GM23338 (cell line): ENCODE measurements around the gene ISCU. TPM values are rescaled to one million over a fixed set of nuclear protein-coding genes. Genes with fewer than 3 reads are reported as not detected.

ENCODE experiments used
- ATAC-seq: fragments of 200-7000 bp; cut with Tn5 transposase; 3 replicates; pipeline ENCODE4 v1.9.1; 2020
- DNase-seq: peaks from one replicate; pipeline ENCODE4 v3.0.0-alpha.2; 2015; ENCODE audit warnings: low spot score
- H2AFZ ChIP-seq: fragments of 200-600 bp; sonication (generic); 2 replicates; pipeline ENCODE4 v1.8.0; 2016; ENCODE audit warnings: antibody characterized with exemption, mild to moderate bottlenecking, moderate library complexity
- H3F3A ChIP-seq: fragments of 200-600 bp; sonication (generic); replicated peaks from 2 replicates; pipeline ENCODE4 v1.8.0; 2017; ENCODE audit warnings: antibody characterized with exemption, mixed run types, low read depth
- H3K27ac ChIP-seq: fragments of 200-600 bp; sonication (generic); 2 replicates; pipeline ENCODE4 v1.6.1; 2016; ENCODE audit warnings: low read depth
- H3K27me3 ChIP-seq: fragments of 200-600 bp; sonication (generic); 2 replicates; pipeline ENCODE4 v1.8.0; 2016; ENCODE audit warnings: mild to moderate bottlenecking, mixed run types, moderate library complexity; ENCODE audit not compliant: insufficient read depth
- H3K36me3 ChIP-seq: fragments of 200-600 bp; sonication (generic); 2 replicates; pipeline ENCODE4 v1.8.0; 2016; ENCODE audit warnings: mild to moderate bottlenecking; ENCODE audit not compliant: insufficient read depth
- H3K4me1 ChIP-seq: fragments of 200-600 bp; sonication (generic); 2 replicates; pipeline ENCODE4 v1.8.0; 2016; ENCODE audit warnings: mild to moderate bottlenecking, moderate library complexity; ENCODE audit not compliant: insufficient read depth
- H3K4me2 ChIP-seq: fragments of 200-600 bp; sonication (generic); 2 replicates; pipeline ENCODE4 v1.7.1; 2017; ENCODE audit warnings: mixed run types
- H3K4me3 ChIP-seq: fragments of 200-600 bp; sonication (generic); 2 replicates; pipeline ENCODE4 v1.6.1; 2016; ENCODE audit warnings: mixed run types
- H3K79me2 ChIP-seq: fragments of 200-600 bp; sonication (generic); replicated peaks from 2 replicates; pipeline ENCODE4 v1.8.0; 2017; ENCODE audit warnings: mild to moderate bottlenecking; ENCODE audit not compliant: insufficient read depth
- H3K9me2 ChIP-seq: fragments of 200-600 bp; sonication (generic); 2 replicates; pipeline ENCODE4 v1.8.0; 2017; ENCODE audit not compliant: insufficient read depth
- H4K20me1 ChIP-seq: fragments of 200-600 bp; sonication (generic); replicated peaks from 2 replicates; pipeline ENCODE4 v1.8.0; 2017; ENCODE audit warnings: mild to moderate bottlenecking; ENCODE audit not compliant: insufficient read depth
- H3K27ac Mint-ChIP-seq: 2 replicates; pipeline ENCODE4 v1.8.0; 2020; ENCODE audit warnings: inconsistent platforms, mild to moderate bottlenecking, moderate library complexity, mixed read lengths
- H3K27me3 Mint-ChIP-seq: 3 replicates; pipeline ENCODE4 v1.8.0; 2022; ENCODE audit warnings: low read depth, mild to moderate bottlenecking, moderate library complexity, mixed read lengths, inconsistent platforms; ENCODE audit not compliant: insufficient read depth, poor library complexity
- H3K36me3 Mint-ChIP-seq: 3 replicates; pipeline ENCODE4 v1.8.0; 2021; ENCODE audit warnings: low read depth, mild to moderate bottlenecking, inconsistent platforms, moderate library complexity, mixed read lengths
- H3K4me1 Mint-ChIP-seq: 3 replicates; pipeline ENCODE4 v1.8.0; 2020; ENCODE audit warnings: mild to moderate bottlenecking, inconsistent platforms, mixed read lengths
- H3K4me3 Mint-ChIP-seq: 3 replicates; pipeline ENCODE4 v1.8.0; 2021; ENCODE audit warnings: moderate library complexity, mild to moderate bottlenecking, inconsistent platforms, mixed read lengths
- H3K9me3 Mint-ChIP-seq: 3 replicates; pipeline ENCODE4 v1.8.0; 2020; ENCODE audit warnings: moderate library complexity, mild to moderate bottlenecking, inconsistent platforms, mixed read lengths
- CREB1 ChIP-seq: fragments of 250-450 bp; sonication (Bioruptor Pico); IDR thresholded peaks from 2 replicates; pipeline ENCODE4 v1.5.0; 2020; ENCODE audit warnings: low read depth, mild to moderate bottlenecking, moderate library complexity
- EZH2 ChIP-seq: fragments of 200-600 bp; sonication (generic); IDR thresholded peaks from one replicate; pipeline ENCODE4 v1.8.0; 2017; ENCODE audit warnings: antibody characterized with exemption, mild to moderate bottlenecking, low read depth; ENCODE audit not compliant: unreplicated experiment
- EZH2phosphoT487 ChIP-seq: fragments of 200-600 bp; sonication (generic); IDR thresholded peaks from one replicate; pipeline ENCODE4 v1.8.1; 2018; ENCODE audit warnings: antibody characterized with exemption; ENCODE audit not compliant: unreplicated experiment
- JUNB ChIP-seq: IDR thresholded peaks from one replicate; pipeline ENCODE4 v1.6.1; 2016; ENCODE audit warnings: antibody characterized with exemption; ENCODE audit not compliant: unreplicated experiment
- NANOG ChIP-seq: IDR thresholded peaks from 2 replicates; pipeline ENCODE4 v1.6.1; 2016; ENCODE audit warnings: antibody characterized with exemption, borderline replicate concordance
- POLR2AphosphoS5 ChIP-seq: IDR thresholded peaks from 2 replicates; pipeline ENCODE4 v1.6.1; 2016; ENCODE audit warnings: antibody characterized with exemption, low read depth
- STAT1 ChIP-seq: IDR thresholded peaks from one replicate; pipeline ENCODE4 v1.6.1; 2016; ENCODE audit warnings: antibody characterized with exemption; ENCODE audit not compliant: unreplicated experiment
- ZNF114 ChIP-seq: fragments of 250-450 bp; sonication (Bioruptor Pico); IDR thresholded peaks from 2 replicates; pipeline ENCODE4 v1.5.0; 2020; ENCODE audit warnings: mild to moderate bottlenecking, moderate library complexity
- ZNF331 ChIP-seq: fragments of 250-450 bp; sonication (Bioruptor Pico); IDR thresholded peaks from 2 replicates; pipeline ENCODE4 v1.5.0; 2020; ENCODE audit warnings: low read depth, mild to moderate bottlenecking, moderate library complexity
- polyA plus RNA-seq: library from polyadenylated mRNA; unstranded; fragments of >200 nt; fragmentation: Nextera tagmentation; extraction: Ambion mirVana; gene quantifications from 2 replicates; pipeline ENCODE4 v1.2.1, GENCODE V29; 2016
- total RNA-seq: library from RNA; depleted of rRNA; stranded (reverse); fragments of >200 nt; shearing (Covaris generic); gene quantifications from 2 replicates; pipeline ENCODE4 v1.2.3, GENCODE V29; 2014
- TF ChIP-seq, protein P1 (sequence below), 2 experiments: fragments of 200-600 bp in 1 of 2; sonication (generic) in 1 of 2; conservative IDR thresholded peaks; 2 replicates each; pipeline versions ENCODE4 v1.5.1 to v1.6.1; 2016 to 2017; ENCODE audit warnings: antibody characterized with exemption in 2 of 2, low read depth in 2 of 2, mild to moderate bottlenecking in 2 of 2, moderate library complexity in 1 of 2
- TF ChIP-seq, protein P2 (sequence below): IDR thresholded peaks from one replicate; pipeline ENCODE4 v1.6.1; 2018; ENCODE audit warnings: antibody characterized with exemption; ENCODE audit not compliant: unreplicated experiment
- TF ChIP-seq, protein P3 (sequence below): IDR thresholded peaks from 2 replicates; pipeline ENCODE4 v1.6.1; 2016; ENCODE audit warnings: antibody characterized with exemption
- TF ChIP-seq, protein P4 (sequence below): fragments of 250-450 bp; sonication (Bioruptor Pico); IDR thresholded peaks from 2 replicates; pipeline ENCODE4 v1.5.0; 2020; ENCODE audit warnings: mild to moderate bottlenecking, moderate library complexity

The ISCU gene
- total and polyA plus RNA-seq, 2 experiments from 2014 or later = 123 to 129 TPM

DNA sequence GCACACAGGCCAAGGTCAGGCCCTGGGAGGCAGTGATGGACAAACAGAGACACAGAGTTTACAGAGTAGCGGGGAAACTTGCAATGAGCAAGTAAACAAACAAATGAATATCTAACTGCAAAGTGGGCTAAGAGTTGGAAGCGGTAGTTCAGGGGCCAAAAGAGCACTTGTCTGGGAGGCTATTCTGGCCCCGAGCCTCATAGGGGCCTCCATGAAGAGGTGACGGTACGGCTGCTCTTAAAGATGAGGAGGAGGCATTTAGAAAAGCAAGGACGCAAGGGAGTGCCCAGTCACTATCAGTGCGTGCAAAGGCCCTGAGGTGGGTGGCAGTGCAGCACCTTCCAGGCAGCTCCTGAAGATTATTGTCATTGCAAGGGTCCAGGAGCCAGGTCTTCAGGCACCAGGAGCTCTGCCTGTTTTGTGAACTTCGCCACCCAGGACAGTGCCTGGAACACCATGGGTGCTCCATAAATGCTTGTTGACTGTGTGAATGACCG, 39.9 kb downstream of the ISCU start:
- TF ChIP-seq JUNB (no peak), EZH2phosphoT487 (no peak), NANOG (no peak), ZNF114 (CRISPR knock-in tag) (no peak), ZNF331 (CRISPR knock-in tag) (no peak), CREB1 (CRISPR knock-in tag) (no peak), POLR2AphosphoS5 (no peak), EZH2 (no peak), STAT1 (no peak)
- TF ChIP-seq, protein P1, sequence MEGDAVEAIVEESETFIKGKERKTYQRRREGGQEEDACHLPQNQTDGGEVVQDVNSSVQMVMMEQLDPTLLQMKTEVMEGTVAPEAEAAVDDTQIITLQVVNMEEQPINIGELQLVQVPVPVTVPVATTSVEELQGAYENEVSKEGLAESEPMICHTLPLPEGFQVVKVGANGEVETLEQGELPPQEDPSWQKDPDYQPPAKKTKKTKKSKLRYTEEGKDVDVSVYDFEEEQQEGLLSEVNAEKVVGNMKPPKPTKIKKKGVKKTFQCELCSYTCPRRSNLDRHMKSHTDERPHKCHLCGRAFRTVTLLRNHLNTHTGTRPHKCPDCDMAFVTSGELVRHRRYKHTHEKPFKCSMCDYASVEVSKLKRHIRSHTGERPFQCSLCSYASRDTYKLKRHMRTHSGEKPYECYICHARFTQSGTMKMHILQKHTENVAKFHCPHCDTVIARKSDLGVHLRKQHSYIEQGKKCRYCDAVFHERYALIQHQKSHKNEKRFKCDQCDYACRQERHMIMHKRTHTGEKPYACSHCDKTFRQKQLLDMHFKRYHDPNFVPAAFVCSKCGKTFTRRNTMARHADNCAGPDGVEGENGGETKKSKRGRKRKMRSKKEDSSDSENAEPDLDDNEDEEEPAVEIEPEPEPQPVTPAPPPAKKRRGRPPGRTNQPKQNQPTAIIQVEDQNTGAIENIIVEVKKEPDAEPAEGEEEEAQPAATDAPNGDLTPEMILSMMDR (conservative IDR thresholded peaks at IDR 0.05; ENCODE audit: low read depth in 2 of 2) = no peak
- TF ChIP-seq, protein P2, sequence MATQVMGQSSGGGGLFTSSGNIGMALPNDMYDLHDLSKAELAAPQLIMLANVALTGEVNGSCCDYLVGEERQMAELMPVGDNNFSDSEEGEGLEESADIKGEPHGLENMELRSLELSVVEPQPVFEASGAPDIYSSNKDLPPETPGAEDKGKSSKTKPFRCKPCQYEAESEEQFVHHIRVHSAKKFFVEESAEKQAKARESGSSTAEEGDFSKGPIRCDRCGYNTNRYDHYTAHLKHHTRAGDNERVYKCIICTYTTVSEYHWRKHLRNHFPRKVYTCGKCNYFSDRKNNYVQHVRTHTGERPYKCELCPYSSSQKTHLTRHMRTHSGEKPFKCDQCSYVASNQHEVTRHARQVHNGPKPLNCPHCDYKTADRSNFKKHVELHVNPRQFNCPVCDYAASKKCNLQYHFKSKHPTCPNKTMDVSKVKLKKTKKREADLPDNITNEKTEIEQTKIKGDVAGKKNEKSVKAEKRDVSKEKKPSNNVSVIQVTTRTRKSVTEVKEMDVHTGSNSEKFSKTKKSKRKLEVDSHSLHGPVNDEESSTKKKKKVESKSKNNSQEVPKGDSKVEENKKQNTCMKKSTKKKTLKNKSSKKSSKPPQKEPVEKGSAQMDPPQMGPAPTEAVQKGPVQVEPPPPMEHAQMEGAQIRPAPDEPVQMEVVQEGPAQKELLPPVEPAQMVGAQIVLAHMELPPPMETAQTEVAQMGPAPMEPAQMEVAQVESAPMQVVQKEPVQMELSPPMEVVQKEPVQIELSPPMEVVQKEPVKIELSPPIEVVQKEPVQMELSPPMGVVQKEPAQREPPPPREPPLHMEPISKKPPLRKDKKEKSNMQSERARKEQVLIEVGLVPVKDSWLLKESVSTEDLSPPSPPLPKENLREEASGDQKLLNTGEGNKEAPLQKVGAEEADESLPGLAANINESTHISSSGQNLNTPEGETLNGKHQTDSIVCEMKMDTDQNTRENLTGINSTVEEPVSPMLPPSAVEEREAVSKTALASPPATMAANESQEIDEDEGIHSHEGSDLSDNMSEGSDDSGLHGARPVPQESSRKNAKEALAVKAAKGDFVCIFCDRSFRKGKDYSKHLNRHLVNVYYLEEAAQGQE = no peak
- TF ChIP-seq, protein P3, sequence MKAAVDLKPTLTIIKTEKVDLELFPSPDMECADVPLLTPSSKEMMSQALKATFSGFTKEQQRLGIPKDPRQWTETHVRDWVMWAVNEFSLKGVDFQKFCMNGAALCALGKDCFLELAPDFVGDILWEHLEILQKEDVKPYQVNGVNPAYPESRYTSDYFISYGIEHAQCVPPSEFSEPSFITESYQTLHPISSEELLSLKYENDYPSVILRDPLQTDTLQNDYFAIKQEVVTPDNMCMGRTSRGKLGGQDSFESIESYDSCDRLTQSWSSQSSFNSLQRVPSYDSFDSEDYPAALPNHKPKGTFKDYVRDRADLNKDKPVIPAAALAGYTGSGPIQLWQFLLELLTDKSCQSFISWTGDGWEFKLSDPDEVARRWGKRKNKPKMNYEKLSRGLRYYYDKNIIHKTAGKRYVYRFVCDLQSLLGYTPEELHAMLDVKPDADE = no peak
- TF ChIP-seq, protein P4, sequence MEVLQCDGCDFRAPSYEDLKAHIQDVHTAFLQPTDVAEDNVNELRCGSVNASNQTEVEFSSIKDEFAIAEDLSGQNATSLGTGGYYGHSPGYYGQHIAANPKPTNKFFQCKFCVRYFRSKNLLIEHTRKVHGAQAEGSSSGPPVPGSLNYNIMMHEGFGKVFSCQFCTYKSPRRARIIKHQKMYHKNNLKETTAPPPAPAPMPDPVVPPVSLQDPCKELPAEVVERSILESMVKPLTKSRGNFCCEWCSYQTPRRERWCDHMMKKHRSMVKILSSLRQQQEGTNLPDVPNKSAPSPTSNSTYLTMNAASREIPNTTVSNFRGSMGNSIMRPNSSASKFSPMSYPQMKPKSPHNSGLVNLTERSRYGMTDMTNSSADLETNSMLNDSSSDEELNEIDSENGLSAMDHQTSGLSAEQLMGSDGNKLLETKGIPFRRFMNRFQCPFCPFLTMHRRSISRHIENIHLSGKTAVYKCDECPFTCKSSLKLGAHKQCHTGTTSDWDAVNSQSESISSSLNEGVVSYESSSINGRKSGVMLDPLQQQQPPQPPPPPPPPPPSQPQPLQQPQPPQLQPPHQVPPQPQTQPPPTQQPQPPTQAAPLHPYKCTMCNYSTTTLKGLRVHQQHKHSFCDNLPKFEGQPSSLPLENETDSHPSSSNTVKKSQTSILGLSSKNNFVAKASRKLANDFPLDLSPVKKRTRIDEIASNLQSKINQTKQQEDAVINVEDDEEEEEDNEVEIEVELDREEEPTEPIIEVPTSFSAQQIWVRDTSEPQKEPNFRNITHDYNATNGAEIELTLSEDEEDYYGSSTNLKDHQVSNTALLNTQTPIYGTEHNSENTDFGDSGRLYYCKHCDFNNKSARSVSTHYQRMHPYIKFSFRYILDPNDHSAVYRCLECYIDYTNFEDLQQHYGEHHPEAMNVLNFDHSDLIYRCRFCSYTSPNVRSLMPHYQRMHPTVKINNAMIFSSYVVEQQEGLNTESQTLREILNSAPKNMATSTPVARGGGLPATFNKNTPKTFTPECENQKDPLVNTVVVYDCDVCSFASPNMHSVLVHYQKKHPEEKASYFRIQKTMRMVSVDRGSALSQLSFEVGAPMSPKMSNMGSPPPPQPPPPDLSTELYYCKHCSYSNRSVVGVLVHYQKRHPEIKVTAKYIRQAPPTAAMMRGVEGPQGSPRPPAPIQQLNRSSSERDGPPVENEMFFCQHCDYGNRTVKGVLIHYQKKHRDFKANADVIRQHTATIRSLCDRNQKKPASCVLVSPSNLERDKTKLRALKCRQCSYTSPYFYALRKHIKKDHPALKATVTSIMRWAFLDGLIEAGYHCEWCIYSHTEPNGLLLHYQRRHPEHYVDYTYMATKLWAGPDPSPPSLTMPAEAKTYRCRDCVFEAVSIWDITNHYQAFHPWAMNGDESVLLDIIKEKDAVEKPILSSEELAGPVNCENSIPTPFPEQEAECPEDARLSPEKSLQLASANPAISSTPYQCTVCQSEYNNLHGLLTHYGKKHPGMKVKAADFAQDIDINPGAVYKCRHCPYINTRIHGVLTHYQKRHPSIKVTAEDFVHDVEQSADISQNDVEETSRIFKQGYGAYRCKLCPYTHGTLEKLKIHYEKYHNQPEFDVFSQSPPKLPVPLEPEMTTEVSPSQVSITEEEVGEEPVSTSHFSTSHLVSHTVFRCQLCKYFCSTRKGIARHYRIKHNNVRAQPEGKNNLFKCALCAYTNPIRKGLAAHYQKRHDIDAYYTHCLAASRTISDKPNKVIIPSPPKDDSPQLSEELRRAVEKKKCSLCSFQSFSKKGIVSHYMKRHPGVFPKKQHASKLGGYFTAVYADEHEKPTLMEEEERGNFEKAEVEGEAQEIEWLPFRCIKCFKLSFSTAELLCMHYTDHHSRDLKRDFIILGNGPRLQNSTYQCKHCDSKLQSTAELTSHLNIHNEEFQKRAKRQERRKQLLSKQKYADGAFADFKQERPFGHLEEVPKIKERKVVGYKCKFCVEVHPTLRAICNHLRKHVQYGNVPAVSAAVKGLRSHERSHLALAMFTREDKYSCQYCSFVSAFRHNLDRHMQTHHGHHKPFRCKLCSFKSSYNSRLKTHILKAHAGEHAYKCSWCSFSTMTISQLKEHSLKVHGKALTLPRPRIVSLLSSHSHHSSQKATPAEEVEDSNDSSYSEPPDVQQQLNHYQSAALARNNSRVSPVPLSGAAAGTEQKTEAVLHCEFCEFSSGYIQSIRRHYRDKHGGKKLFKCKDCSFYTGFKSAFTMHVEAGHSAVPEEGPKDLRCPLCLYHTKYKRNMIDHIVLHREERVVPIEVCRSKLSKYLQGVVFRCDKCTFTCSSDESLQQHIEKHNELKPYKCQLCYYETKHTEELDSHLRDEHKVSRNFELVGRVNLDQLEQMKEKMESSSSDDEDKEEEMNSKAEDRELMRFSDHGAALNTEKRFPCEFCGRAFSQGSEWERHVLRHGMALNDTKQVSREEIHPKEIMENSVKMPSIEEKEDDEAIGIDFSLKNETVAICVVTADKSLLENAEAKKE (CRISPR knock-in tag) = no peak
- no peak overlapping the region for H3K4me3 Mint-ChIP-seq
- H3K9me2 ChIP-seq = no peaks in the 10 kb centered on the region
- peaks cover 18% of the 10 kb centered on the region for H3K4me1 Mint-ChIP-seq
- H3K27ac Mint-ChIP-seq = no peak overlapping the region
- H2AFZ ChIP-seq = no peak overlapping the region
- no peaks in the 10 kb centered on the region for H3K4me1 ChIP-seq
- no peaks in the 10 kb centered on the region for H3K79me2 ChIP-seq
- 0 out of 2 replicates have a peak, but pooled peaks cover 6% of the 10 kb centered on the region for H3F3A ChIP-seq
- no peaks in the 10 kb centered on the region for H4K20me1 ChIP-seq
- no peak overlapping the region for H3K4me3 ChIP-seq
- H3K36me3 Mint-ChIP-seq = no peaks in the 10 kb centered on the region
- H3K27me3 ChIP-seq = no peaks in the 10 kb centered on the region
- no peak overlapping the region for H3K4me2 ChIP-seq
- DNase-seq (no peak), ATAC-seq (no peak)
- no peak overlapping the region for H3K27ac ChIP-seq
- no peaks in the 10 kb centered on the region for H3K9me3 Mint-ChIP-seq
- peaks cover 6% of the 10 kb centered on the region for H3K27me3 Mint-ChIP-seq
- H3K36me3 ChIP-seq = no peaks in the 10 kb centered on the region
